Upper lobe of left lung (tissue), 6 donors: ENCODE data around the gene S1PR5. TPM values are rescaled to one million over a fixed set of nuclear protein-coding genes. Genes with fewer than 3 reads are reported as not detected.

Source experiments
- ATAC-seq, 2 donors: fragments of 200-7000 bp; cut with Tn5 transposase; one replicate each; pipeline ENCODE4 v1.9.1; 2022; ENCODE audit warnings: mild to moderate bottlenecking in 2 of 2, moderate library complexity in 2 of 2; ENCODE audit not compliant: low FRiP score in 2 of 2
- DNase-seq, 2 donors: peaks; one replicate each; pipeline ENCODE4 v3.0.0-alpha.2; 2019 to 2020
- H3K27ac ChIP-seq, 4 donors: fragments of 200-600 bp; sonication (generic); one replicate each; pipeline ENCODE4 v1.5.1; 2016 to 2019
- H3K27me3 ChIP-seq, 4 donors: fragments of 200-600 bp; sonication (generic); one replicate each; pipeline ENCODE4 v1.5.1; 2017 to 2019
- H3K36me3 ChIP-seq, 4 donors: fragments of 200-600 bp; sonication (generic); one replicate each; pipeline ENCODE4 v1.5.1; 2016 to 2019
- H3K4me1 ChIP-seq, 4 donors: fragments of 200-600 bp; sonication (generic); one replicate each; pipeline ENCODE4 v1.5.1; 2018 to 2019
- H3K4me3 ChIP-seq, 4 donors: fragments of 200-600 bp; sonication (generic); one replicate each; pipeline ENCODE4 v1.5.1; 2017 to 2019; ENCODE audit warnings: mild to moderate bottlenecking in 2 of 4, moderate library complexity in 1 of 4
- H3K9me3 ChIP-seq, 4 donors: fragments of 200-600 bp; sonication (generic); one replicate each; pipeline ENCODE4 v1.5.1; 2018 to 2019
- CTCF ChIP-seq, 6 experiments: fragments of 450-650 bp in 4 of 6; fragments of 200-600 bp in 2 of 6; sonication (generic) in 2 of 6; IDR thresholded peaks; one replicate each; pipeline ENCODE4 v1.5.1; 2016 to 2019; ENCODE audit warnings: antibody characterized with exemption in 6 of 6
- EP300 ChIP-seq, 4 donors: sonication (generic); formaldehyde crosslinking; IDR thresholded peaks; one replicate each; pipeline ENCODE4 v1.5.1; 2017; ENCODE audit warnings: antibody characterized with exemption in 4 of 4, control low read depth in 2 of 4
- POLR2A ChIP-seq, 4 donors: fragments of 450-650 bp; IDR thresholded peaks; one replicate each; pipeline ENCODE4 v1.5.1; 2016 to 2017; ENCODE audit warnings: antibody characterized with exemption in 4 of 4, mild to moderate bottlenecking in 2 of 4
- POLR2AphosphoS5 ChIP-seq, 2 donors: sonication (generic); formaldehyde crosslinking; IDR thresholded peaks; one replicate each; pipeline ENCODE4 v1.5.1; 2017; ENCODE audit warnings: antibody characterized with exemption in 2 of 2
- WGBS, 2 donors: methylation state at CpG; one replicate each; pipeline ENCODE4 v1.1.5; 2017 to 2018; 5-methylcytosine and 5-hydroxymethylcytosine counted together
- total RNA-seq, 6 donors: library from RNA; depleted of rRNA in 4 of 6; stranded (reverse); fragments of >200 nt in 4 of 6; gene quantifications; one replicate each; pipeline versions ENCODE4 v1.1.0 to v1.2.1, GENCODE V29; 2016 to 2021
- donor health status: DM: no; HTN: no; CAD: no; lungs with moderate emphysema.
- donor health status: DM: no; HTN: yes; CAD: no; lungs with severe emphysema.

The S1PR5 gene
- total RNA-seq, 6 donors from 2014 or later: 0.49 to 2.7 (median 1.8) TPM

- Histone ChIP-seq H3K27ac (peak overlapping the region; percentile 84 to 95 (median 92)), H3K36me3 (peaks cover 2 to 20% (median 12%) of the 10 kb centered on the region in 4 donors), H3K27me3 (no peaks in the 10 kb centered on the region), H3K4me3 (peak overlapping the region; percentile 69 to 96 (median 86)), H3K9me3 (no peaks in the 10 kb centered on the region), H3K4me1 (peaks cover 33 to 42% (median 40%) of the 10 kb centered on the region in 4 donors)
- TF ChIP-seq POLR2A (IDR thresholded peaks at IDR 0.05): no peak
- ATAC-seq (peak in 1 of 2 donors; percentile 18), DNase-seq (peak; percentile 45 to 76)
- 16 to 18% methylated on average over 10 of the region's 10 CpGs for WGBS, 2 donors
Measured at GRCh38 chr19:10565028-10565566, 47.9 kb upstream of the S1PR5 start.

- peaks cover 21 to 44% (median 35%) of the 10 kb centered on the region in 4 donors for H3K36me3 ChIP-seq
- H3K27me3 ChIP-seq: no peaks in the 10 kb centered on the region
- H3K9me3 ChIP-seq: no peaks in the 10 kb centered on the region
- no peak overlapping the region for H3K27ac ChIP-seq
- DNase-seq (no peak), ATAC-seq (no peak)
- no peak overlapping the region for H3K4me3 ChIP-seq
- peaks cover 23 to 26% (median 25%) of the 10 kb centered on the region in 4 donors for H3K4me1 ChIP-seq
- 92 to 95% methylated on average over 5 of the region's 5 CpGs for WGBS, 2 donors
- TF ChIP-seq POLR2A (IDR thresholded peaks at IDR 0.05) (no peak), POLR2AphosphoS5 (IDR thresholded peaks at IDR 0.05) (no peak), CTCF (IDR thresholded peaks at IDR 0.05) (no peak)
Measured at GRCh38 chr19:10562609-10563008, 45.4 kb upstream of the S1PR5 start.

GRCh38 chr19:10560154-10560553, 42.9 kb upstream of the S1PR5 start:
- Histone ChIP-seq H3K9me3 (no peaks in the 10 kb centered on the region), H3K4me3 (no peak overlapping the region), H3K4me1 (peaks cover 7 to 9% (median 7%) of the 10 kb centered on the region in 4 donors), H3K27me3 (no peaks in the 10 kb centered on the region), H3K27ac (no peak overlapping the region), H3K36me3 (peaks cover 30 to 64% (median 57%) of the 10 kb centered on the region in 4 donors)
- WGBS, 2 donors: 91 to 92% methylated on average over 7 of the region's 7 CpGs
- ATAC-seq: no peak
- no peak for TF ChIP-seq EP300 (IDR thresholded peaks at IDR 0.05)
- no peak for TF ChIP-seq CTCF (IDR thresholded peaks at IDR 0.05)
- TF ChIP-seq POLR2A (IDR thresholded peaks at IDR 0.05): no peak
- no peak for TF ChIP-seq POLR2AphosphoS5 (IDR thresholded peaks at IDR 0.05)
- DNase-seq: no peak

- no peaks in the 10 kb centered on the region for H3K9me3 ChIP-seq
- peaks cover 32 to 89% (median 80%) of the 10 kb centered on the region in 4 donors for H3K36me3 ChIP-seq
- no peaks in the 10 kb centered on the region for H3K4me1 ChIP-seq
- H3K4me3 ChIP-seq: no peak overlapping the region
- H3K27me3 ChIP-seq: no peaks in the 10 kb centered on the region
- ATAC-seq: no peak
- peak in 1 of 2 donors; percentile 83 for DNase-seq
- 93 to 97% methylated on average over 32 to 33 of the region's 33 CpGs for WGBS, 2 donors
- TF ChIP-seq POLR2AphosphoS5 (IDR thresholded peaks at IDR 0.05) (no peak), CTCF (IDR thresholded peaks at IDR 0.05) (no peak), EP300 (IDR thresholded peaks at IDR 0.05) (no peak), POLR2A (IDR thresholded peaks at IDR 0.05) (no peak)
- no peak overlapping the region for H3K27ac ChIP-seq
Measured at GRCh38 chr19:10557603-10558197, 40.5 kb upstream of the S1PR5 start.

- Histone ChIP-seq H3K4me1 (no peaks in the 10 kb centered on the region), H3K27me3 (no peaks in the 10 kb centered on the region), H3K9me3 (no peaks in the 10 kb centered on the region), H3K36me3 (peaks cover 34 to 100% (median 89%) of the 10 kb centered on the region in 4 donors), H3K27ac (no peak overlapping the region), H3K4me3 (no peak overlapping the region)
- DNase-seq (no peak), ATAC-seq (no peak)
- 55 to 72% methylated on average over 7 of the region's 7 CpGs for WGBS, 2 donors
- TF ChIP-seq POLR2A (IDR thresholded peaks at IDR 0.05): no peak
- peak in 1 of 6 experiments; percentile 2 for TF ChIP-seq CTCF (IDR thresholded peaks at IDR 0.05)
Measured at GRCh38 chr19:10555610-10555973, 38.3 kb upstream of the S1PR5 start.
